Tibial nerve (tissue), 4 donors: Measurements from ENCODE around the gene SETD2.

ENCODE experiments used
- EP300 ChIP-seq, 2 donors: sonication (generic); formaldehyde crosslinking; IDR thresholded peaks; one replicate each; pipeline ENCODE4 v1.6.1; 2017; ENCODE audit warnings: antibody characterized with exemption in 2 of 2, mild to moderate bottlenecking in 1 of 2
- POLR2A ChIP-seq, 2 donors: fragments of 450-650 bp; IDR thresholded peaks; one replicate each; pipeline ENCODE4 v1.6.1; 2017; ENCODE audit warnings: antibody characterized with exemption in 2 of 2, mild to moderate bottlenecking in 2 of 2, moderate library complexity in 2 of 2
- TF ChIP-seq, protein P1 (sequence below), 5 experiments: fragments of 200-600 bp in 3 of 5; fragments of 450-650 bp in 2 of 5; sonication (generic) in 3 of 5; IDR thresholded peaks; one replicate each; pipeline ENCODE4 v1.5.1; 2016 to 2019; ENCODE audit warnings: antibody characterized with exemption in 5 of 5, mild to moderate bottlenecking in 3 of 5, moderate library complexity in 2 of 5

DNA sequence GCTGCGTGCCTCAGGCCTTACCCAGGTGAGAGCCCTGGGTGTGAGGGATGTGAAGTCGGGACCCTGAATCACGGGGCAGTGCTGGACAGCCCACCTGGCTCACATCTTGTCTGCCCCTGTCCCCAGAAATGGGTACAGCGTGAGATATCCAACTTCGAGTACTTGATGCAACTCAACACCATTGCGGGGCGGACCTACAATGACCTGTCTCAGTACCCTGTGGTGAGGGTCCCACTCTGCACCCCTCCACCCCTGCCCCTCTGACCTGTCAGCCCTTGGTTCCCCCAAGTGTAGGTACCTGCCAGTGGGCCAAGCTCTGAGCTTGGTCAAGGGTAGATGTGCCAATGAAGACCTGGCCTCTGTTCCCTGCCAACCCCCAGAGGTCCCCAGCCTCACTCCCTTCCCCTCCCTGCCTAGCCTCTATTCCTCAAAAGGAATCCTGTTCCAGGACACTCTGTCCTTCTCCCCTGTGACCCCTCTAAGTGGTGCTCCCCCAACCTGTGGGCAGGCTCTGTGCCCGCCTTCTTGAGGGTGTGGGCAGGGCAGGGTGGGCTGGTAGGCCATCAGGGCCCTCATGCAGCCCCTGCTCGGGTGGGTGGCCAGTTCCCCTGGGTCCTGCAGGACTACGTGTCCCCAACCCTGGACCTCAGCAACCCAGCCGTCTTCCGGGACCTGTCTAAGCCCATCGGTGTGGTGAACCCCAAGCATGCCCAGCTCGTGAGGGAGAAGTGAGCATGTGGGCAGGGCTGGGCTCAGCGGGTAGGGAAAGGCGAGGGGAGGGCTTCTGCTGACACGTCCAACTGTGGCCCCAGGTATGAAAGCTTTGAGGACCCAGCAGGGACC lies 159.3 kb downstream of the SETD2 start:
- TF ChIP-seq, protein P1, sequence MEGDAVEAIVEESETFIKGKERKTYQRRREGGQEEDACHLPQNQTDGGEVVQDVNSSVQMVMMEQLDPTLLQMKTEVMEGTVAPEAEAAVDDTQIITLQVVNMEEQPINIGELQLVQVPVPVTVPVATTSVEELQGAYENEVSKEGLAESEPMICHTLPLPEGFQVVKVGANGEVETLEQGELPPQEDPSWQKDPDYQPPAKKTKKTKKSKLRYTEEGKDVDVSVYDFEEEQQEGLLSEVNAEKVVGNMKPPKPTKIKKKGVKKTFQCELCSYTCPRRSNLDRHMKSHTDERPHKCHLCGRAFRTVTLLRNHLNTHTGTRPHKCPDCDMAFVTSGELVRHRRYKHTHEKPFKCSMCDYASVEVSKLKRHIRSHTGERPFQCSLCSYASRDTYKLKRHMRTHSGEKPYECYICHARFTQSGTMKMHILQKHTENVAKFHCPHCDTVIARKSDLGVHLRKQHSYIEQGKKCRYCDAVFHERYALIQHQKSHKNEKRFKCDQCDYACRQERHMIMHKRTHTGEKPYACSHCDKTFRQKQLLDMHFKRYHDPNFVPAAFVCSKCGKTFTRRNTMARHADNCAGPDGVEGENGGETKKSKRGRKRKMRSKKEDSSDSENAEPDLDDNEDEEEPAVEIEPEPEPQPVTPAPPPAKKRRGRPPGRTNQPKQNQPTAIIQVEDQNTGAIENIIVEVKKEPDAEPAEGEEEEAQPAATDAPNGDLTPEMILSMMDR (IDR thresholded peaks at IDR 0.05) = no peak
- TF ChIP-seq POLR2A (IDR thresholded peaks at IDR 0.05) (no peak), EP300 (IDR thresholded peaks at IDR 0.05) (no peak)
